GM18498 (cell line): Measurements from ENCODE around the gene ATP2A3.
"Not testable (repeated sequence)": the region's sequence is repeated elsewhere in the genome, so short reads cannot be mapped to it uniquely, and the experiment has no call there.

Experiments
- ATAC-seq: cut with Tn5 transposase; IDR thresholded peaks from one replicate; pipeline ENCODE4 v1.9.1; 2021; ENCODE audit warnings: mild to moderate bottlenecking, moderate library complexity; ENCODE audit not compliant: unreplicated experiment

ATP2A3 gene

DNA sequence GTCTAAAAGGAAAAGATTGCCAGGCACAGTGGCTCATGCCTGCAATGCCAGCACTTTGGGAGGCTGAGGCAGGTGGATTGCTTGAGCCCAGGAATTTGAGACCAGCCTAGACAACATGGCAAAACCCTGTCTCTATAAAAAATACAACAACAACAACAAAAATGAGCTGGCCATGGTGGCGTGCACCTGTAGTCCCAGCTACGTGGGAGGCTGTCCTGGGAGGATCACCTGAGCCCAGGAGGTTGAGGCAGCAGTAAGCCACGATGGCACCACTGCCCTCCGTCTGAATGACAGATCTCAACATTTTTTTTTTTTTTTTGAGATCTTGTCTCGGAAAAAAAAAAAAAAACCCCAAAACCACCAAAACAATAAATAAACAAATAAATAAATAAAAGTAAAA is 28.1 kb upstream of the ATP2A3 start:
- no peak for ATAC-seq

DNA sequence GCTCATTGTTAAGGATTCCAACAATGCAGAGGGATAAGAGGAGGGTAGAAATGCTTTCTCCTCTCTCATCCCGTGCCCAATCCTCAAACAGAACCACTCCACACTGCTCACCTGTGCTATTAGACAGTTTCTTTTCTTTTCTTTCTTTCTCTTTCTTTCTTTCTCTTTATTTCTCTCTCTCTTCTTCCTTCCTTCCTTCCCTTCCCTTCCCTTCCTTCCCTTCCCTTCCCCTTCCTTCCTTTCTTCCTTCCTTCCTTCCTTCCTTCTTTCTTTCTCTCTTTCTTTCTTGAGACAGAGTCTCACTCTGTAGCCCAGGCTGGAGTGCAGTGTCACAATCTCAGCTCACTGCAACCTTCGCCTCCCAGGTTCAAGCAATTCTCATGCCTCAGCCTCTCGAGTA is 27.5 kb upstream of the ATP2A3 start:
- ATAC-seq: not testable (repeated sequence)

DNA sequence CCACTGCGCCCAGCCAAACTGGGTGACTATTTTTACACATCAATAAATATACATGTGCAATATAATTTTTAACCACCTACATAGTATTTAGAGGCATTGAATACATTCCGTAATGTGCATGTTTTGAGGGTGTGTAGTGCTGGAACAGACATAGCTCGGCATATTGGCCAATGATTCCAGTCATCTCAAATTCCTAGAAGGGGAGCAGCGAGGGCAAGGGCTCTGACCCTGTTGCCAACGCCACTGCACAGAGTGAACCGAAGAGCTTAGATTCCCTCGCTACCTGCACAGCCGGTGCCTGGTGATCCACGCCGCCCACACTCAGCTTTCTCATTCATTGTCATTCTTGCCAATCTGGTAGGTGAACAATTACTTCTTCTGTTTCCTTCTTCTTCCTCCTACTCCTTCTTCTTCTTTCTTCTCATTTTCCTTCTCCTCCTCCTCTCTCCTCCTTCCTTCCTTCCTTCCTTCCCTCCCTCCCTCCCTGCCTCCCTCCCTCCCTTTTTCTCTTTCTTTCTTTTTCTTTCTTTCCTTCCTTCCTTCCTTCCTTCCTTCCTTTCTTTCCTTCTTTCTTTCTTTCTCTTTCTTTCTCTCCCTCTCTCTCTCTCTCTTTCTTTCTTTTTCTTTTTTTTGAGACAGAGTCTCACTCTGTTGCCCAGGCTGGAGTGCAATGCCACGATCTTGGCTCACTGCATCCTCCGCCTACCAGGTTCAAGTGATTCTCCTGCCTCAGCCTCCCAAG is 26.3 kb upstream of the ATP2A3 start:
- no peak for ATAC-seq

DNA sequence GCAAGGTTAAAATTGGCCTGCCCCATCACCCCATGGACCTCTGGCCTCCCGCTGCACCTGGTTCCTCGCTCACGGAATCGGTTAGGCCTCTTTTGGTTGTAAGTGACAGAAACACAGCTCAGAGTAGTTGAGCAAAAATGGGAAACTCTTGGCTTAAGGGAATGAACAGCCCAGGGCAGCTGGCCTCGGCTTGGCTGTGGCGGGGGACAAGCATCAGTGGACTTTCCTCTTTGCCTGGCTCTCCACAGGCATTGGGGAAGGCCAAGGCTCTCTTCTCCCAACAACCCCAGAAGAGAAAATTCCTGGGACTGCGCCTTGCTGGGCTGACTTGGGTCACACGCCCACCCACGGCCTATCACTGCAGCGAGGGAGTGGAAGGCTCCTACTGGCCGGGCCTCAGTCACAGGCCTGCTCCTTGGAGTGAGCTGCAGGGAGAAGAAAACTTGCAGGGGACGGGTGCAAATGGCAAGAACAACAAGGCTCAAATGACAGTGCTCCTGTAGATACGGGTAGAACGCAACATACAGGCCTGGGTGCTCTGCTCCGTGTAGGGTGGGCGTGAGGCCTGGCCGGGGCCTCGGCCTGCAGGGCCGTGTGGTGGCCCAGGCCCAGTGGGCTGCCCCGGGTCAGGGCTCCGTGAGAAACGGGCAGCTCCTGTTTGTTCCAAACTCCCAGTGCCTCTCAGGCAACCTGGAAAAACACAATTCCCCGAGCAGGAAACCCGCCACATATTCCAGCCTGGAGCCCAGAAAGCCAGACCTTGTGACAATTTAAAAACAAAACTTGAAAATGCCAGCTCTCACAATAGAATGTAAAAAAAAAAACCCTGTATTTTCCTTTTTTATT is 25.0 kb upstream of the ATP2A3 start:
- no peak for ATAC-seq

DNA sequence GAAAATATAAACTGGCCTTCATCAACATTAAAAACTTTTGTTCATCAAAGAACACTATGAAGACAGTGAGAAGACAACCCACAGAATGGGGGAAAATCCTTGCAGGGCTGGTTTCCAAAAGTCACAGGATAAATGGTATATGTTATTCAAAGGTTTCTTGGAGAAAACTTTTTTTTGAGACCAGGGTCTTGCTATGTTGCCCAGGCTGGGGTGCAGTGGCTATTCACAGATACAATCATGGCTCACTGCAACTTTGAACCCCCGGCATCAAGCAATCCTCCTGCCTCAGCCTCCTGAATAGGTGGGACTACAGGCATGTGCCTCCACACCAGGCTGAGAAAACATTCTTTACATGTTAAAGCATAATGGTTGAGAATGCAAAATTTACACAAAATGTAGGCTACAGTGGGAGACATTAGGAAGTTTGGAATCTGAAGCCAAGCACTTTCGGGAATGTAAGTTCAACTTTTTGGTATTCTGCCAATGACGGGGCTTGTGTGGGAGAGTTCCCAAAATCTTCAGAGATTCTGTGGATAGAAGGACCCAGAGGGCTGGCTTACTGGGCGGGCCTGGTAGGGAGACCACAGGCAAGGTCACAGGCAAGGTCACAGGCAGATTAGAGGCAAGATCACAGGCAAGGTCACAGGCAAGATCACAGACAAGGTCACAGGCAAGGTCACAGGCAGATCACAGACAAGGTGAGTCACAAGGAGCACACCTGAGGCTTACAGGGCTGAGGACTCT is 24.2 kb upstream of the ATP2A3 start:
- no peak for ATAC-seq

DNA sequence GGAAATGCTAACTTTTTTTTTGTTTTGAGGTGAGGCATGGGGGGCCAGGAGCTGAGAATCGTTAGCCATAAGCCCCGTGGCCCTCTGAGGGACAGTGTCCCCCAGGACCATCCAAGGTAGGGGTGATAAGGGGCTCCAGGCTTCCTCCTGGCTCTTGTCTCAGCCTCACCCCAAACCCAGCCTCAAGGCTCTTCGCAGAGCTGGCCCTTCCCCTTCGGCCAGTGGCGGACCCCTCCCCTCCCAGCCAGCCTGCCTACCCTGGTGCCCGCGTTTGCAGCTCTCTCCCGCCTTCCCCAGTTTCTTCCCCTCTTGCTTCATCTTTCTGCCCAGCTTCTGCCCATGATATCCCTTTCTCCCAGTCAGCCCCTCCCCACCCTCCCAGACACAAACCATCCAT is 22.7 kb upstream of the ATP2A3 start:
- ATAC-seq: no peak

DNA sequence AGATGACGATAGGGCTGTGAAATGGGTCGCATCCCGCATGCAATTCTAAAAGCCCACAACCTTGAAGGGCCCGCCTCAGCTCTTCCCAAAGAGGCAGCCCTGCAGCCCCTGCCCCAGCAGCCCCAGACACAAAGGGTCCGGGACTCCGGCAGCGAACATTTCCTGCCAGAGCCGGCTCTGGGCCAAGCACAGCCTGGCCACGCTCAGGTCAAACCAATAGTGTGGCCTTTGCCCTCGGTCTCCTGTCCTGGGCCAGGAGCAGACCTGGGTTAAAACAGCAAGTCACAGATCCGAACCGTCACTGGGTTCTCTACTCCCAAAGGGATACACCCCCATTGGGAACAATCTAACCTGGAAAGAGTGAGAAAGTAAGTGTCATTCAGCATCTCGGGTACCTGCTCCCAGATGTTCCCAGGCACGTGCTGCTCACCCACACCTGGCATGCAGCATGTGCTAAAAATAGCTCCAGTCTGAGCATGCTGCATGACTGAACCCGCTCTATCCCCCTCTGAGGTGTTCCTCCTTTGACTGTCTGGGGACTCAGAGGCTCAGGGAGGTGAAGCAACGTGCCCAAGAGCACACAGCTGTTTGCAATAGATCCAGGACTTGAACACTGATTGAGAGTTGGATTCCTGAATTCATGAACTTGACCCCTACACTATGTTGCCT is 22.2 kb upstream of the ATP2A3 start:
- ATAC-seq: no peak

DNA sequence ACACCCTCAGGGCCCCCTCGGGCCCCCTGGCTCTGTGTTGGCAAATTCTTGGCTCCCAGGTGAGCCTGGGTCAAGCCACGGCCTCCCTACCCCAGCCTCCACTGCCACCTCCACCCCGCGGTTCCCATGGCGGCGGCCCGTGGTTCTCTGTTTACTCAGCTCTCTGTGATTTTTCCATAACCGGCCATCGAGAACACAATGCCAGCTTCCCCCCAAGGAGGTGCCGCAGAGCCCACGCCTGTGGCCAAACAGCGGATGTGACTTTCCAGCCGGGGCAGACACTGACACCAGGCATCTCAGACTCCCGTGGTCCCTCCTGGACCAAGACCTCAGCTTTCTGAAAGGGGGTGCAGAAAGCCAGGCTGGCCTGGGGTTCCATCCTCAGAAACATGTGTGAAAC is 21.6 kb upstream of the ATP2A3 start:
- ATAC-seq: no peak

DNA sequence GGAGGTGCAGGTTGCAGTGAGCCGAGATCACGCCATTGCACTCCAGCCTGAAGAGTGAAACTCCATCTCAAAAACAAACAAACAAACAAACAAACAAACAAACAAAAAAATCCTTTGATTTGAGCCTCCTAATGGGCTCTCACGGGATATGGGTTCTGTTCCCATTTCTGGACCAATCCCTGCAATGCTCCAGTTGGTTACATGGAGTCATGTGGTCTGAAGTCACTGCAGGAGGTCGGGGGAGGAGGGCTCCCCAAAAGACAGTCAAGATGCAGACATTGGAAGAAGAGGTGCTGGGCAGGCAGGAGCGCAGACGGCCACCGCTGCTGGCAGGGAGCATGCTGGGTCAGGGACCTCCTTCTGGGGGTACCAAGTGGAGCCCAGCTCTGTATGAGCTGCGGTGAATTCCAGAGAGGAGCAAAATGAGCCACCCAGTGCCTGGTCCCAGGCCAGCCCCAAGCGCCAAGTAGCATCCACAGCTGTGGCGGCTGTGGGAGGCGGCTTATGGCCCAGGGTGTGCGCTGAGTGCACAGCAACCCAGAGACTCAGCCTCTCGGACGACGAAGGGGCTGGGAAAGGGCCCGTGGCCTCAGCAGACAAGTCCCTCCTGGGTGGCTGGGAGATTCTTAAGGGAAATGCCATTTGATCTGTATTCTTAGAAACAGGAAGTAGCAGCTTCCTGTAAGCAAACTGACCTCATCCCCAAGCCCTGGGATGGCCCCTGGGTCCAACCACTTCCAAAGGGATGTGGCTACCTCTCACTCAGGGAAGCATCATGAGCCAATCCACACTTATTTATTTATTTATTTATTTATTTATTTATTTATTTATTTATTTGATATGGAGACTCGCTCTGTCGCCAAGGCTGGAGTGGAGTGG is 19.6 kb upstream of the ATP2A3 start:
- ATAC-seq: no peak

DNA sequence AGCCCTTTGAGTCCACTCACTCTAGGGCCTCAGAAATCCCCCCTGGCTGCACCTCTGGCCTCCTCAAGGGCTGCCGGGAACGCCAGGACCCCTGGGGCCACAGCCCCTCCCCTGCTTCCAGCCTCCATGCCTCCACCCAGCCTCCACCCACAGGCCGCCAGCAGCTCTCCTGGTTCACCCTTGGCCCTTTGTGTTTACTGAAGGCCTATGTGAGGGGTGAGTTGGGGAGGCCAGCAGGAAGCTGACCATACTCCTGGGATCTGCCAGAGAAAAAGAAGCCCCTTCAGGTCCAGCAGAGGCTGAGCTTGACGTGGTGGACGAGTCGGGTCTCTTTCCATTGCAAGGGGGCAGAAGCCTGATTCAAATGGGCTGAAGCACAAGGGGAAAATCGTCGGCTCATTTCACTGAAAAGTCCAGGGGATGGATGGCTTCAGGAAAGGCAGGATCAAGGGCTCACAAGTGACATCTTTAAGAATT is 18.3 kb upstream of the ATP2A3 start:
- no peak for ATAC-seq

DNA sequence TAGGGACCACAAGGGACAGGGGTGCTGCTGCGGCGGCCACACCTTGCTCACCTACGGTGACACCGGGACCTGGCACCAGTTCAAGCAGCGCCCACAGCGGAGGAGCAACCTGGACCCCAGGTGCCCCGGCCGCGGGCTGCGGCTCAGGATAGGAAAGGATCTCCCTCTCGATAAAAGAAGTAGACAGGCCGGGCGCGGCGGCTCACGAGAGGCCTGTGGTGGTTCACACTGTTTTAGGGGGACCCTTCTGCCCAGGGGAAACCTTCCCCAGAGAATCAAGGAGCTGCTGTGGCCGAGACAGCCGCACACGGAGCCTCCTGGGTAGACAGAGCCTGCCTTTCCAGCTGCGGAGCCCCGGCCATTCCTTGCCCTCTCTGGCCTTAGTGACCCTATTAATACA is 17.9 kb upstream of the ATP2A3 start:
- ATAC-seq: no peak

DNA sequence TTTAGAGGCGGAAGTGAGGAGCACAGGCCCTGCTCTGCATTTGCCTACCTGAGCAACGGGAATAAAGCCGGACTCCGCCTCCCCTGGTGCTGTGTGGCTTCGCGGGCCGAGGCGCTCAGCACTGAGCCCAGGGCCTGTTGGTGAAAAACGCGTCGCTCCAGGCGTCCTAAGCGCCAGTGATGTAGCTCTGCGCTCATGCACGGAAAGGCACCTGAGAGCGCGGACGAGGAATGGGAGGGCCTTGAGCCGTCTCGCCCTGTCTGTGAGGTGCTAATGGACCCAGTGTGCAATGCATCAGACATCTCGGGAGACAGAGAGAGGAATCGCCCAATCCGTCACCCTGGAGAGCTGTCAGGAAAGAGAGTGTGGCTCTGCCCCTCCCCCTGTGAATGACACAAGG is 17.2 kb upstream of the ATP2A3 start:
- ATAC-seq: no peak

DNA sequence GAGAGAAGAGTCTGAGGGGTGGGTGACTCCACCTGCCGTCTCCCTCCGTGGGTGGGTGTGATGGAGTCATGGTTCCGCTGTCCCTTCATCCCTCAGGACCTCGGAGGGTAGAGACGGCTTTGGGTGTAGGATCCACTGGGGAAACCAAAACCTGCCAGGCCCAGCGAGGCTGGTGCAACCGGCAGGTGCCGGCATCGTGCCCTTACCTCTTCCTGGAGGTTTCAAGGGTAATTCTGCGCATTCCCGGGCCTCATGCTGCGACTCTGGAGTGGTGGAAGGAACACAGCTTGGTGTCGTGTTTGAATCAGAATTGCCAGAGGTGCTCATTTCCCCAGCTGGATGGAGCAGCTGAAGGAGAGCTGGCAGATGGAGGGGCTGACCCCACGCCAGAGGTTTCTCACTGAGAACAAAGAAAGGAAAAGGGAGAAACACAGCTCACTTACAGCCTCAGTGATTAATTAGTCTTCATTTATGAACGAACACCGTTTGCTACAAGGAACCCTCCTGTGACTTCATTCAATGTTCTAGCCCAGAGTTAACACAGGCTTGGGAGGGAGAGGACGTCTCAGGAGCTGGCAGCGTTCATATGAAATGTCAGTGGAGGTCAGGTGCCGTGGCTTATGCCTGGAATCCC is 16.3 kb upstream of the ATP2A3 start:
- no peak for ATAC-seq

DNA sequence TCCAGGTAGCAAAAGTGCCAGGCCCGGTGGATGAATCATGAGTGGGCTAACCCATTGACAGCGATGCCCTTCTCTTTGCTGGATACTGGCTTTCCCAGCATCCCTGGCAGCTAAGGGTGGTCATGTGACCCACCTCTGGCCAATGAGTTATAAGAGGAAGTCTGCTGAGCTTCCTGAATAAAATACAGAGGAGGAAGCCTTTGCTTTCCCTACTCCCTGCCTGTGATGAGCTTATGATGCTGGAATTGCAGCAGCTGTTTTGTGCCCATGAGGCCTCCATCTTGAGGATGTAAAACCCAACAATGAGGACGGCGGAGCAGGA is 15.0 kb upstream of the ATP2A3 start:
- no peak for ATAC-seq

DNA sequence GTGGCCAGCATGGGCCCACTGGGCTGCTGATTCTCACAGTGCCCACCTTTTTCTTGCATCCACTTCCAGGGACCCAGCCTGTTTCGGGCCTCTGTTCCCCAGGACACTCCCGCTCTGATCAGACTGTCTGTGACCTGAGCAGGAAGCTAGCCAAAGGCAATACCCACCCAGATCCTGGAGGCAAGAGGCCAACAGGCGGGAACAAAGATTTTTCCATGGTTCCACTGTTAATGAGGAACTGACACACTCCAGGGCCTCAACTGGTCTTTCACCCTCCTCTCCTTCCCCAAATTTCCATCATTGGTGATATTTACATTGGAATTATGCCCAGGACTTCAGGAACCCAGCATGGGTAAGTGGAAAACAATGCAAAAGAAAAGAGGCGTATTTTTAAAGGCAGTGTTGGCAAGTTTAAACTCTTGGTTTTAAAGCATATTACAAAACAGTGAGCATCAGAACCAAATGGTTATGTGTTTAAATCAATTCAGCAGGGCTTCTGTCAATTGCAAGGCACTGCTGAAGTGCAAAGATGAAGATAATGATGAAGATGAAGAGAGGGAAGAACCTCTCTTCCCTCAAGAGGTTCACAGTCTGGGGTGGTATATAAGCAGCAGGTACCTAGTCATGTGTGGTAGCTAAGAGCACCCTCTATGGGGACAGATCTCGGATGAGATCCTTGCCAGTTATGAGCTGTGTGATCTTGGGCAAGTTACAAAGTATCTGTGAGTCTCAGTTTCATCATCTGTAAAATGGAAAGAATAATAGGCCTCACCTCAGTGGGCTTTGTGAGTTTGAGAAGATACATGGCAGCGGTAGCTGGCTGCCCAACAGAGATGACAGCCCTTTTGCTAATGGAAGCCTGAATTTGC is 14.4 kb upstream of the ATP2A3 start:
- ATAC-seq: no peak

DNA sequence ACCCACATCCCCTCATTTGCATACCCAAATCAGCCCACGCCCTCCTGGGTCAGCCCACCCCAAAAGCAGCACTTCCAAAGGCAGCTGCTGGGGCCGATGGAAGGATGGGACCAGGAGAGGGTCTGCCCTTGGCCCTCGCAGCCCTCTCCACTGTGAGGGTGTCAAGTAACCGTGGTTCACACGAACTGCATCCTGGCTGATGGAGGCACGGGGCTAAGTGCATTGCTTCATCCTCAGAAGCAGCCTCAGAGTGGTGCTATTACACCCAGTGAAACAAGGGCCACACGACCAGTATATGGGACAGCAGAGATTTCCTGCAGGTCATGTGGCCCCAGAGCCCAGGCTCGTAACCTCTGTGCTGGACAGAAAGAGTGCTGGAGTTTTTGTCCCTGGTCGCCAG is 13.2 kb upstream of the ATP2A3 start:
- no peak for ATAC-seq

DNA sequence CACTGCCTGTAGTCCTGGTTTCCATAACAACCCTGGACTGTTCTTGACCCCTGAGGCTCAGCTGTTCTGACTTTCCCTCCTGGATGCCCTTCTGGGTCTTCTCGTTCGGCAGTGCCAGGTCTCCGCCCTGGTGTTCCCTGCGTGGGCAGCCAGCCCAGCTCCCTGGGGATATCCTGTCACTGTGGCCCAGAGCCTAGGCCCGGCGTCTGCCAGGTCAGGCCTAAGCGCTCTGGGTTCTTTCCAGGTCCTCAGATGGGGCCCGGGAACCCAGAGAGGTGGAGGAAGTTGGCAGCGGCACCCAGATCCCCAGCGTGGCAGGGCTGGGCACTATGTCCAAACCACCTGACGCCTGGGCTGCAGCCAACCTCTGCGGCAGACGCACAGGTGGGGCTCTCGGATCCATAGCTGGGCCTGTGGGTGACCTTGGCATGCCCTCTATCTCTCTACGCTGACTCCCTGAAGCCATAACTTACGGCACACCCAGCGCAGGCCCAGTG is 12.5 kb upstream of the ATP2A3 start:
- no peak for ATAC-seq

DNA sequence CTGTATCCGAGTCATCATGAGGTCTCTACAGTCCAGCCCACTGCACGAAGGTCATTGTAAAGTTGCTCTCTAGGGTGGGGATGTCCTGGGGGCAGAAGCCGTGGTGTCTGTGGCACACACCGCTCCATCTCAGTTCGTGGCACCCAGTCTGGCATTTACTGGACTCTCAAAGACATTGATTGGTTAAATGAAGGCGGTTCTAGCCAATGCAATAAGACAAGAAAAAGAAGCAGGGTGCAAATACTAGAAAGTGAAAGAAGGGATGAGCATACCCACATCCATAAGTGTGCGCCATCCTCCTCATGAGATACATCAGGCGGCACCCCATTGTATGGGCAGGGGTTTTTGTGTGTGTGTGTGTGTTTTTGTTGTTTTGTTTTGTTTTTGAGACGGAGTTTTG is 10.7 kb upstream of the ATP2A3 start:
- no peak for ATAC-seq
